HUDEP-2 (cell line): ENCODE results near the gene LURAP1L.

Experiments used
- DNase-seq, 76 experiments: peaks; one replicate each; lab custom pipeline; 2025; ENCODE audit not compliant: unreplicated experiment in 76 of 76; lab: John Stamatoyannopoulos, UW

LURAP1L gene, protein sequence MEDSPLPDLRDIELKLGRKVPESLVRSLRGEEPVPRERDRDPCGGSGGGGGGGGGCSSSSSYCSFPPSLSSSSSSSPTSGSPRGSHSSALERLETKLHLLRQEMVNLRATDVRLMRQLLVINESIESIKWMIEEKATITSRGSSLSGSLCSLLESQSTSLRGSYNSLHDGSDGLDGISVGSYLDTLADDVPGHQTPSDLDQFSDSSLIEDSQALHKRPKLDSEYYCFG

DNA sequence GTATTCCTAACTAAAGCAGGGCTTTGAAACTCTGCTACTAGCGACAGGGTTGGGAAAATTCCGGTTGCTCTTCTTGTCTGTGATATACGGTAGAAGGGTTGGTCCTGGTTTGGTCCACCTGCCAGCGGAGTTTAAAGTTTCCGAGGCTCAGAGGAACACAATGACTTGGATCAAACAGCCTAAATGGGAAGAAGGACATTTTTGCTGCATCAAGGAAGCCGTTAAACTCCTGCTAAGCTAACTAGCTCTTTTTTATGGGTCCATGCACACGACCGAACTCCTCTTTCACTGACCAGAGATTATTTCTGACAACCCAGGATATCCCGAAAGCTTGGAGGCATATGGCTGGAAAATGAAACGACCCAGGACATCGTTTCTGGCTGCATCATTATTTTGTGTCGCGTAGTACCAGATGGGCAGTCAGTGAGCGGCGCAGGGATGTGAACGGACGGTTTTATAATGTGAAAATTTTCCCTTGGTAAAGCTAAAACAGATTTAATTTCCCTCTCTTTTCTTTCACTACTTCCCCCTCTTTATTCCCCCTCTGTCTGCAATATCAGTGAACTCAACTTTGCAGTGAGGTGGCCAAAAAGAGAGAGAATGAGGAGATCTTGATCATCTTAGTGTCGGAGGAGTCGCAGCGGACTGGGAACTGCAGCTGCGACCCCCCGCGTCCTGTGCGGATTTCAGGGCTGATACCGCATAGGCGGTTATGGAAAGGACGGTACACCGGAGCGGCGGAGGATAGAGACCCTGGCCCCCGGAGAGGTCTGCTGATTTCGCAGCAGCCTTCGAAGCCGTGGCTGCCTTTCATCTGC, at the start of gene LURAP1L:
Gene LURAP1L, plus strand, starts transcription at position 160 of the 818 bp plus-strand sequence. CDS start 696 bp downstream, outside the sequence.
- DNase-seq = no peak

DNA sequence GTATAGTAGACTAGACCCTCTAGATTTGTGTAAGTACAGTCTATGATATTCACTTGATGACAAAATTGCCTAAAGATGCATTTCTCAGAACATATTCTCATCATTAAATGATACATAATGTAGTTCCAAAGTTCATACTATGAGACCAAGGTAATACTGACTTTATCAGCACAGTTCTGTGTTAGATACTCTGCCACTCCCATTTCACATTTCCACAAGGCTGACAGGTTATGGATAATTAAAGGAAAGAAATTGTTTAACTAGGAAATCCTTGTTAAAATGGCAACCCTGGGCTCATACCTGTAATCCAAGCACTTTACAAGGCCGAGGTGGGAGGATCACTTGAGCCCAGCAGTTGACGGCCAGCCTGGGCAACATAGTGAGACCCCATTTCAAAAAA, 48.0 kb upstream of the LURAP1L start:
- no peak for DNase-seq

DNA sequence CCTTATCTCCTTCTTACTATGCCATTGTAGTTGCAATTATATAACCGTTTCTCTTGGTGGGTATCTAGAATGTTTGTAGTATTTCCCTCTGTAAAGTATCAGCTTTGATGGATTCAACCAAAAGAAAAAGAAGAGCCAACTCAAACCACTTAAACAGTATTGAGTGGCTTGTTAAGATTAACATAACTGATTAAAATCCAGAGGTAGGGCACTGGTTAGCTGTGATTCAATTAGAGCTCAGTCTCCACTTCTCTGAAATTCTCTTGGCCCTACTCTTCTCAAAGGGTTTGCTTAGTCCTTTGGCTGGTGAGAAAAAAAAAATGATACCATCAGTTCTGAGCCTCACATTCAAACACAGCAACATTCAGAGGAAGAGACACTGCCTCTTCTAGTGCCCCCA, 44.6 kb upstream of the LURAP1L start:
- DNase-seq = no peak

DNA sequence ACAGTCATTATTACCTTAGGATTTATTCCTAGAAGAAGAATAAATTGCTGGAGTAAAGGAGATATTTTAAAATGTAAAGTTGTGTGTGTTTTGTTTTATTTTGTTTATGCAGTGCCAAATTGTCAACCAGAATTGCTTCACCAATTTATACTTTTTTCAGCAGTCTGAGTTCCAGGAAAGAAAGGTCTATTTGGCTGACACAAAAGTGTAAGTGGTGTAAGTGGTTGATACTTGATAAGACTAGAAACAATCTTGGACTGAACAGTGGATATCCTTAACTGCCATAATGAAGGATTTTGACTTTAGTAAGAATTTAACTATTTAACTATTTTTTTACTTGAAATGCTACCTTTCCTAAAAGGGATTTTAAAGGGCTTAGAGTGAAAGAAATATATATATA, 43.9 kb upstream of the LURAP1L start:
- no peak for DNase-seq

DNA sequence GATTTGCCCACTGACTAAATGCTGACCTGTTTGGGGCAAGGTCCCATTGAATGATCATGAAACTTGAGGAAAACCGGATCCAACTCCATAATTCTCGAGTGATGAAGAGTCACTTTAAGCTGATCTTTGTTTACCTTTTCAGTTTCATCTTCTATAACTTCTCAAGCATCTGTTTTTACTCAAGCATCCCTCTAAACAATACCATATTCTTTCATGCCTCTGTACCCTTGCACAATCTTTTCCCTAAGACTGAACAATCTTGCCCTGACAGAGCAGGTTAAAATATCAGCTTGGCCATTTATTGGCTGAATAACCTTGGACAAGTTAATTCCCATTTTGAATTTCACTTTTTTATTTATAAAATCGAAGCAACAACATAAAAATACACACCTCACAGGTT, 41.8 kb upstream of the LURAP1L start:
- DNase-seq = no peak

DNA sequence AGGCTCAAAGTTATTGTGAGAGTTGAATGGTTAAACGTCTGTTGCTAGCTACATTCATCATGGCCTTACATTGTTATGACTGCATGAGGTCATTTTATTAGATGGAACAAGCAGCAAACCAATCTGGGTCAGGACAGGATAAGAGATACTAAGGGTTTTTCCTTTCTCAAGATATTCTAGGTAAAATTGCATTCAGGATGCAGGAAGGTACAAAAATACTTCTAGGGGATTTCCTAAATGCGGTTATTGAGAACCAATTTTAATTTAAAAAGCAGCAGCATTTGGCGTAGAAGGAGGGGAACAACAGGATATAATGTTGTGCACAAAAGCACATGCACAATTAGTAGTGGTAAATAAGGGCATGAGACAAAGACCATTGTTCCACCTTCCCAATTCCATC, 39.2 kb upstream of the LURAP1L start:
- no peak for DNase-seq

DNA sequence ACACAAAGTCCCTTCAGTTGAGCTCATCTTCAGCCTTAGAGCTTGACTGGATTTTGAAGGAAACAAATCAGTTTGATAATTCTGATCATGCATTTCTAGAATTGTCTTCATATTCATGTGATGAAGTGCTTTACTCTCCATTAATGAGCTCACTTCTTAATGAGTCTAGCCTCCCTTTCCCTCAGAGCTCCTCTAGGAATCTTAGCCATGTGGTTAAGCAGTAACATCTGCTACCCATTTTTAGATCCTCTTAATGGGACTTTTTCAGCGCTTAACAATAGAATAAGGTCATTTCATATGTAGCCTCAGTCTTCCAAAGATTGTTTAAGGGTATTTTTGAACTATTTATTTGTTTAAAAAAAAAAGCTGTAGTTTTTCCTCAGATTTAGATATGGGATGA, 36.9 kb upstream of the LURAP1L start:
- DNase-seq = no peak

DNA sequence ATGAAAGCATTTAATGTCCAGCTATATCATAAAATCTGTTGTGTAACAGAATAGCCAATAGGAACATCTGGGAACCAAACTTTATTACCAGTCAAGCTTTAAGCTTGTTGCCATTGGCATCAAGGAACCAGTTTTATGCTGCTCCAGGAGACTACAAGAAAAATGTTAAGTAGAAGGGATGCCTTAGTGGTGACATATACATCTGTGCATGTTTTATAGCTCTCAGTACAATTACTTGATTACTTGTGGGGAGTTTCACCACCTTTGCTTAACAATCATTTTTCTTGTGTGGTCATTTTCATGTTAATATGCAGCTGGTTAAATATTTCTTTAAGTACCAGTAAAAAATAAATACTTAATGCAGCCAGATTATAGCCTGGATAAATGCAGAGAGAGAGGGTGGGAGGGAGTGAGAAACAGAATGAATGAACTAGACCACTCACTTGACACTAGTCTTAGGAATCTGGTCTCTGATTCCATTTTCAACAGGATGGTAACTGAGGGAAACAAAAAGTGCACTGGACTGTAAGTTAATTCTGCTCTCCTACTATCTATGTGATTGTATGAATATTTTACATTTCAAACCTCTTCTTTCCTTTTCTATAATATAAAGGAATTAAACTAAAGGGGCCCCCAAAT, 35.7 kb upstream of the LURAP1L start:
- no peak for DNase-seq

DNA sequence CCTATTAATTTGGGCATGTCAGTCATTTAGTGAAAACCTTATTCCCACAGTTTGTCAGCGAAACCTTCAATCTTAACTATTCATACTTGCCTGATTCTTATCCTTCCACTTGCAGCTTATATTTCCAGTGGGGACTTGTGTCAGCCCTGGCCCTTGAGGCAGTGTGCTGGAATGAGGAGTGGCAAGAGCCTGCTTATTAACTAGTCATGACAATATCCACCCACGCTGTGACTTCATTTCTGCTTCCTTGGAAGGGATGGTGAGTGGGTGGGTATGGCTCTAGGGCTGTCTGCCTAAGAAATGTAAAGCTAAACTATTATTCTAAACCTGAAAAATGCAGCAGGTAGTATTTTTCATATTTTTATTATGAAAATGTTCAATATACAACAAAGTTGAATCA, 34.0 kb upstream of the LURAP1L start:
- no peak for DNase-seq

DNA sequence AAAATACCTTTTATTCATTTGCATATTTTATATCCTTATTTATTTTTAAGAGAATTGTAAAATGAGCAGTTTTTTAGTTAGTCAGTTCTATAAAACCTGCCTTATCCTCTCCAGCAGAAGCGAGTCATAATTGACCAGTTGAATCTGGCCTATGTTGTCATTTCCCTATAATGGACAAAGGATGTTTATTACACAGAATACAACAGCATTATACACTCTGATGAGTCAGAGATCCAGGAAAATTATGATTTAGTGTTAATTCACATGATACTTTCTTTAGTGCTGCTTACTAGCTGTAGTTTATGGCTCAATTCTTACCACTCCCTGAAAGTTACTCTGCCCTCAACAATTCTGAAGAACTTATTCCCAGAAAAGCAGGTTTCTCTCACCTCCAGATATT, 26.8 kb upstream of the LURAP1L start:
- DNase-seq = no peak

DNA sequence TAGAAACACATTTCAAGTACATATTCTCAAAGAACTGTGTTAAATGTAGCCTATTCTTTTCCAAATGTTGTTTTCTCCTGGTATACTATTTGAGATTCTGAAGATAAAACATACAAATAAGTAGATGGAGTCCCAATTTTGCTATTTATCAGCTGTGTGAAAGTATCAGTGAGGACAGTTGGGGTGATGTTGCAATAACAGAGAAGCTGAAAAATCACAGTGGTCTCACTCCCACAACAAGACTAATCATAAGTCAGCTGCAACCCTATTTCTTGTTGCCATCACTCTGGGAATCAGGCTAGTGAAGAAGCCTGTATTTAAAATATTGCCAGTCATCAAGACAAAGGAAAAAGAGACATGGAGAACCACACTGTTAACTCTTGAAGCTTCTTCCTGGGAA, 25.9 kb upstream of the LURAP1L start:
- DNase-seq = no peak

DNA sequence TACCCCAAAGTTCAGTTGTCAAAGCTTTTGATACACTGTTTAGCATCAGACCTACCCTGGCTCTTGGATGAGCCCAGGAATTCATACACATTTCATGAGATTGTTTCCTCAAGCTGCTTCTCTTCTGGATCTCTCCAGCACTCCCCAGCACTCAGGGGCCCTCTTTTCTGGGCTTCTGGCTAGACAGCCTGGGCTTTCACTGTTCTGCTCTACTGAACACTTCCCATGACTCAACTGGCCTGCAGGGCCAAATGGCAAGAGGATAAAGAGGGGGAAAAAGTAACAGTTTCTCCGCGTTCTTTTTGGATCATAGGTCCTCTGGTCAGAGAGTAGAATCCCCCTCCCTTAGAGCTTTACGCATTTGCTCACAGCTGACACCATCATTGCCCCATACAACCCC, 20.9 kb upstream of the LURAP1L start:
- no peak for DNase-seq

DNA sequence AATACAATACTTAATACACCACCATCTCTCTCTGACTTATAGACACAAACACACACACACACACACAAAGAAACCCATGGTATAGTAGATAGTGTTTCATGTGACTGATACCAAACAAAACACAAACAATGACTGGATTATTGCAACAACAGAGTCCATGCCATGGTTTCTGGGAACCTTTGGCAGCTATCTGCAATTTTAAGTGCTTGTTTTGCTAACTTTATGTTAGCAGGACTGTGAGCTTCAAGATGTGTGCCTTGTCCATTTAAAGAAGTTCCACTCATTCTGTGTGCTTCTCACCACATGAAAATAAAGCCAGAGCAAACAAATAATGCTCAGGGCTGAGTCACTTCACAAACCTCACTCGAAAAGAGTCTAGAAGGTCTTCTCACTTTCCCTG, 15.1 kb upstream of the LURAP1L start:
- no peak for DNase-seq

DNA sequence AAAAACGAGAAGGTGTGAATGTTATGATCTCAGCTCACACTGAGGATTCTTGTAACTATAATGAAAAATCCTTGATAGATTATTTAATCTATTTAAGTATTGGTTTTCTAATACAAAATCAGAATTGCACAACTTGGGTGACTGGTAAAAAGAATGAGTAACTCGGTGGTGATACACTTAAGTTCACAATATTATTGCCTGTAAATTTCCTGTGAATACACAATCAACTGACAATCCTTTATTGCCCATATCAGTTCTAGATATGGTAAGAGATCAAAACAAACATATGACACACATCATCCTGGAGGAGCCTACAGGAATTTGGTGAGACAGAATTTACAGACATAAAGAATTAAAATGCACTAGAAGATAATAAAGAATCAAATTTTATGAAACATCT, 14.1 kb upstream of the LURAP1L start:
- no peak for DNase-seq

DNA sequence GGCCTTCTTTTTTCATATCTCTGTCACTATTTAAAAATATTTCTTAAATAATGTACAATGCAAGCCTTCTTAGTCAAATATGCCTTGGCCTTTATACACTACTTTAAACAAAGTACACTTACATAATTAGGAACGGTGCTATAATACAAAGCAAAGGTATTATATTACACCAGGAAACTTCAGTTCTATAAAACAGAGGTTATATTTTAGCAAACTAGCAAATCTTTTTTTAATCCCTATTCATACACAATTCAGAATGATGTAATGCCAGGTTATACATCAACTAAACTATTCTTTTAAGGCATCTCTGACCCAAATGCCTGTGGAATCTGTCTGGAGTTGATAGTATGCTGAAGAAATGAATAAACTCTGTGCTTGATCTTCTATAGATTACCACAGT, 10.7 kb upstream of the LURAP1L start:
- DNase-seq = no peak

DNA sequence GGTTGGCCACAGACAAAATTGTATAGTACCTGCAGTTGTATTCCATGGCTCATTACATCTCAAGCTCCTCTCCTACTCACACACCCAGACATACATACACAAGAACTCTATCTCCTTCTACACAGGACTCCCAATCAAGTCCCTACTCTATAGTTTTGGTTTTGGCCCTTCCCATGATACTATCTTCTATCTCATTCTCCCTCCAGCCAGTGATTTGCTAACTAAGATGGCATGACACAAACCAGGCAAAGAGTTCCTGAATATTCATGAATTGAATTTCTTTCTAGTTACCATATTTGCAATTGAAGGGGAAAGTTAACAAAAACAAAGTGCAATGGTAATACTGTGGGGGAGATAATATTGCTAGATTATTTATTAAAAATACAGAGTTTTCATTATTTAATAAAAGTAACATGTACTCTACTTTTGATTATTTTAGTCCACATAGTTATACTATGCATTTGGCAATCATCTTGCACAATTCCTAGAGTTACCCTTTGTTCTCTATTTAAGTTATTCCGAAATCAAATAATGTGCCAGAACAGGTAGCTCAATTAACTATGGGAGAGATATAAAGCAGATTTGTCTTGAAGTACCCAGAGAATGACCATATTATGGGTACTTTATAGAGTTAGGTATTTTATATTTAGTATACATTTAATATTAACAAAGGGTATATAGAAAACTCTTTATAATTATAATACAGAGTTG, 9.6 kb upstream of the LURAP1L start:
- no peak for DNase-seq

DNA sequence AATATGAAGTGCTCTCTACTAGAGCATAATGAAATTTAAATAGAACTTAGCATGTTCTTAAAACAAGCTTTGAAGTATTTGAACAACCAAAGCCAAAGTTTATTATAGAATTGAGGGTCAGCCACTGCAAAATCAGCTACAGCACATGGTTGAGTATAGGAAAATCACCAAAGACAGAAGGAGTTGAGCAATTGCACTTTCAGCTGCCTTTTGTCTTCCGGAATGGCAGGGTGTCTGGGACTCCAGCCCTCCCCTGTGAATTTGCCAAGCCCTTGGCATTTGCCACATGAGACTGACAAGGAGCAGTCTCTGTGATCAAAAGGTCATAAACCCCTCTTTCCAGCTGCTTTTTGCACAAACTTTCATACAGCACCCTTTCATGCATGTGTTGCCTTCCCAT, 8.5 kb upstream of the LURAP1L start:
- no peak for DNase-seq

DNA sequence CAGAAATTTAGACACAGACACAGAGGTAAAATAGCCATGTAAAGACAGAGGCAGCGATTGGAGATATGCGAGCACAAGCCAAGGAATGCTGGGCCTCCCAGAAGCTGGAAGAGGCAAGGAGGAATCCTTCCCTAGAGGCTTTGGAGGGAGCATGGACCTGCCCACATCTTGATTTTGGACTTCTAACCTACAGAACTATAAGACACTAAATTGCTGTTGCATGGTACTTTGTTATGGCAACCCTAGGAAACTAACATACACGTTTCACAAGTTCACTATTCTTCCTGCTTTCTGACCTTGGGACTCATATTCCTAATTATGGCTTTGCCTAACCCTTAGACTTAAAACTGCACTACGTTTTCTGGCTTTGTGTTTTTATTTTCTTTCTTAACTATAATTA, 4.6 kb upstream of the LURAP1L start:
- DNase-seq = no peak

DNA sequence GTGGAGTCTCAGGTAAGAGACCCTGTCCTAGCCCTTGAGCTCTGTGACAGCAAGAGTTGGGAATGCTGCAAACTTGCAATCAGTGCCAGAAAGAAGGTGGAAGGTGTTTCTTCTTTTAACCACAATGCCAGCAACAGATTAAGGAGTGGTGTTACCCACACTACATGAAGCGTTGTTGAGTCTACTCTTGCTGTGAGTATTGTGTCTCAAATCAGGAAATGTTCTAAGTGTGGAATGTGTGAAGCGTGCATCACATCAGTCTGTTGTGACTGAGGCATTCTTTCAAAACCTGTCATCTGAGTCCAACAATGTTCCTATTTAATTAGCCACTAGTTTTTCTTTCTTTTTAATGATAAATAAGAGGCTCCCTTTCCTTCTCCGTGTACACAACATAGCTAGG, 2.9 kb upstream of the LURAP1L start:
- no peak for DNase-seq

DNA sequence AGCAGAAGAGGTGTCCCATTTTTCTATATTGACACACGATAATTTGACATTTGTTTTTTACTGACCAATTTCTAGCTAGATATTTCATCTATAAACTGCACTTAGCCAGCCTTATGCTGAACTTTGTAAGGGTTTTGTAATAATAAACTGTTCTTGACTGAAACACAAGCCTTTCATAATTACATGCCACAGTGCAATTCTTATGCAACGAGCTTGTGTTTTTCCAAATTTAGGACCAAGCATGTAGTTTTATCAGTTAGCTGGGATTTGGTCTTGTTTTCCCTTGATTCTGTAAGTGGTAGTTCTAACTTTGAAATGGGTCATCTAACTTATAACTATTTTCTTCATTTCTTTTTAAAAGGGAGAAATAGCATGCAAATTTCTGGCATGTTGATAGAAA, 1.3 kb upstream of the LURAP1L start:
- DNase-seq = no peak
